ENCODE measurements around the gene WDR87.

DNA sequence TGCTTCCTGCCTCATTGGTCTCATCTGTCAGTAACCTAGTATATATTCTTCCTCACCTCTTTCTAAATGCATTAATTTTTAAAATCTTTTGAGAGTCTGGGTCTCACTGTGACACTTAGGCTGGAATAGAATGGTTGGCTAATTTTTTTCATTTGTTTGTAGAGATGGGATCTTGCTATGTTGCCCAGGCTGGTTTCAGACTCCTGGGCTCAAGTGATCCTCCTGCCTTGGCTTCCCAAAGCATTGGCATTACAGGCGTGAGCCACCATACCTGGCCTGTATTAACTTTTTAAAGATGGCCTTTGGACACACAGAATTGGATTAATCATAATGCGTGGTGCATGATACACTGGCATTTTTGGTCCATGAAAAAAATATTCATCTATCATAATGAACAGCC, 30.5 kb upstream of the WDR87 start:
- no peak for TF ChIP-seq CTCF (IDR thresholded peaks at IDR 0.05; ENCODE audit: low read length)
- TF ChIP-seq EZH2 (IDR thresholded peaks at IDR 0.05; ENCODE audit: borderline replicate concordance, low read length), result no peak

Data from OCI-LY1 (cell line).